HG03135 (cell line): ENCODE results near the gene PODXL2.
"Not testable (repeated sequence)": the region's sequence is repeated elsewhere in the genome, so short reads cannot be mapped to it uniquely, and the experiment has no call there.

Experiments used
- ATAC-seq: cut with Tn5 transposase; IDR thresholded peaks from one replicate; pipeline ENCODE4 v1.9.1; 2021; ENCODE audit warnings: mild to moderate bottlenecking, moderate library complexity; ENCODE audit not compliant: unreplicated experiment

PODXL2 gene

DNA sequence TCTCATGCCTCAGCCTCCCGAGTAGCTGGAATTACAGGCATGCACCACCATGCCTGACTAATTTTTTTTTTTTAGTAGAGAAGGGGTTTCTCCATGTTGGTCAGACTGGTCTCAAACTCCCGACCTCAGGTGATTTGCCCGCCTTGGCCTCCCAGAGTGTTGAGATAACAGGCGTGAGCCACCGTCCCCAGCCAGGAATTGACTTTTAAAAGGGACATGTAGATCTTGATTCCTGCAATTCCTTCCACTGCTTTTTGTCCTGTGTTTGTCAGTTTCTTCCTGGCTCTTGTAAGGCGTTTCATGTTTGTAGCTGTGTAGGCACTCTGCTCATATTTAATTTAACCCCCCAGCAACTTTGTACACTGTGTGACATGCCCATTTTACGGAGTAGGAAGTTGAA lies 23.4 kb upstream of the PODXL2 start:
- not testable (repeated sequence) for ATAC-seq

DNA sequence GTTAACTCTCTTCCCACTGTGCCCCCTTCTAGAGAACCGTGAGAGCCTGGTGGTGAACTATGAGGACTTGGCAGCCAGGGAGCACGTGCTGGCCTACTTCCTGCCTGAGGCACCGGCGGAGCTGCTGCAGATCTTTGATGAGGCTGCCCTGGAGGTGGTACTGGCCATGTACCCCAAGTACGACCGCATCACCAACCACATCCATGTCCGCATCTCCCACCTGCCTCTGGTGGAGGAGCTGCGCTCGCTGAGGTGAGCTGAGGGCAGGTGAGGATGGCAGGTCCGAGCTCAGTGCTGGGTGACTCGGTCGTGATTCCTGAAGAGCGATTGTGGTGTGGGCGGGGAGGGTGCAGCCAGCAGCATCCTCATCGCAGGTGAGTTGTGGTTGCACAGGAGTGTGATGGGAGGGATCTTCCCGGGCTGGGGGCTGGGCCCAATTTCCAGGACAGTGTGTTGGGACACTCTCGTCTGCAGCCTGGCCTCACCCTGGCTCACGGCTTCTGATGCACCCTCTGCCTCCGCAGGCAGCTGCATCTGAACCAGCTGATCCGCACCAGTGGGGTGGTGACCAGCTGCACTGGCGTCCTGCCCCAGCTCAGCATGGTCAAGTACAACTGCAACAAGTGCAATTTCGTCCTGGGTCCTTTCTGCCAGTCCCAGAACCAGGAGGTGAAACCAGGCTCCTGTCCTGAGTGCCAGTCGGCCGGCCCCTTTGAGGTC lies 22.7 kb upstream of the PODXL2 start:
- no peak for ATAC-seq

DNA sequence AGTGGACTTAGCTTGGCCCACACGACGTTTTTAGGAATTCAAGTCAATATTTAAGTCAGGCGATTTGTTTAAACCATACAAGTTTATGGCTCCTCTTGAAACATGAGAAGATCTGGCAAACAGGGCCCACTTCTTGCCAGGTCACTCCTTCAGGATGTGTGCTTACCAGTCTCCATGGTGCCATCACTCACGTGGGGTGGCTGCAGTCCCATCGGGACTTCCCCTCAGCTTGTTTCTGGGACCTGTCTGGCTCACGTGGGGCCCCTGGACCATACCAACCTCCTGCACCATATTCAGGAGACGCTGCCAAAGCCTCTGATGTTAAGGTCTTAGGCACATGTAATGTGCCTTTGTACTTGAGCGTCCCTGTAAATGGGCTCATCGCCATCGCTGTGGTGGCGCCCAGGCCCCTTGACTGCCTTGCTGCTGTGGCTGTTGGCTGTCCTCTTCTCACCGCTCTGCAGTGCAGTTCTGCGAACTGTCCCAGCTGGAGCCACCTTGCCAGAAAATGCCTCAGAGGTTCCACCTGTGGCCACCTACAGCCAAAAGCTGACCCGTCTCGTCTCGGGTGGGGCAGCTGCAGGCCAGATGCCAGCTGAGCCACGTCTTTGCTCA lies 21.9 kb upstream of the PODXL2 start:
- no peak for ATAC-seq

DNA sequence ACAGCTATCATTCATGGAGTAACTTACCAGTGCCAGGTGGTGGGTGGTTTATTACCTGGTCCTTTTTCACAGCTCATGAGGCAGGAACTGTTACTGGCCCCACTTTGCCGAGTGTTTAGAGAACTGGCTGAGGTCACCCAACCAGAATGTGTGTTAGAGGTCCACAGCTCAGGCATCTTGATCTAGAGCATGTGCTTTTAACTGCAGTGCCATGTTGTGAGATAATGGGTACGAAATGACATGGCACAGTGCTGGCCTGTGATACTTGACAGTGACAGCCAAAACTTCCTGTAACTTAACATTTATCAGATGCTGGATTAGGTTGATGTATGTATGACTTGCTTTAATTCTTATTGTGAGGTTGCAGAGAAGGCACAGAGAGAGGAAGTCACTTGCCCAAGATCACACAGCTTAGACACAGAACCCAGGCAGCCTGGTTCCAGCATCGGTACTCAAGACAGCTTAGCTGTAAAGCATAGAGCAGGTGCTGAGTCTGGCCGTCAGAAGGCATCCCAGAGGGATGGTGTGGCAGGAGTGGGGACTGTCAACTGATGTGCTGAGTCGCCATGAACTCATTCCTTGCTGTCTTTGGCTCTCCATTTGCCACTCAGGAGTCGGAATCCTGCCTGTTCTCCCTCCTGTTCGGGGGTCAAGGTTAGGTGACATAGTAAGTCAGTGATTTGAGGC lies 21.2 kb upstream of the PODXL2 start:
- no peak for ATAC-seq

DNA sequence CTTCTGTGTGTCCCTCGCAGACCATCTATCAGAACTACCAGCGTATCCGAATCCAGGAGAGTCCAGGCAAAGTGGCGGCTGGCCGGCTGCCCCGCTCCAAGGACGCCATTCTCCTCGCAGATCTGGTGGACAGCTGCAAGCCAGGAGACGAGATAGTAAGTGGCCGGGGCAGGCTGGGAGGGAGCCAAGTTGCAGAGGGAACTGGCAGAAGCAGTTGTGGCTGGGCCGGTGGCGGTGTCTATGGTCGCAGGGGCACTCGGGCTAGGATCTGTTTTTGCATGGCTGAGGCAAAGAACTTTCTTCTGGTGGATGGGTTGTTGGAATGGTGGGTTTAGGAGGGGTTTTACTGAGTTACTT lies 20.6 kb upstream of the PODXL2 start:
- ATAC-seq: no peak

DNA sequence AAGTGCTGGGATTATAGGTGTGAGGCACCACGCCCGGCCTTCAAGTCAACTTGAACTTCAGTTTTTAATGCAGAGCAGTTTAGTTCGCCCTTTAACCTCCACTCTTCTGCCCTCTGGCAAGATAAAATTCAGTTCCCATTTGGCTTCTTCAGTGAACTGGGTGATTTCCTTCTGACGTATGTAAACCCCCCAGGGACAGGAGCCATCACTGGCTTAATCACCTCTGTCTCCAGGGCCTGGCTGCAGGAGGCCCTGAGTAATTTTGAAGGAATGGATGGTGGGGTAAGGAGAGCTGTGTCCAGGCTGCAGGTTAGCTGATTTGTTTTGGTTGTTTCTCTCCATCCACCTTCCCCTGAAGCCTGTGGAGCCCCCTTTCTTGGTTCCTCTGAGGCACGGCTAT lies 18.9 kb upstream of the PODXL2 start:
- no peak for ATAC-seq

DNA sequence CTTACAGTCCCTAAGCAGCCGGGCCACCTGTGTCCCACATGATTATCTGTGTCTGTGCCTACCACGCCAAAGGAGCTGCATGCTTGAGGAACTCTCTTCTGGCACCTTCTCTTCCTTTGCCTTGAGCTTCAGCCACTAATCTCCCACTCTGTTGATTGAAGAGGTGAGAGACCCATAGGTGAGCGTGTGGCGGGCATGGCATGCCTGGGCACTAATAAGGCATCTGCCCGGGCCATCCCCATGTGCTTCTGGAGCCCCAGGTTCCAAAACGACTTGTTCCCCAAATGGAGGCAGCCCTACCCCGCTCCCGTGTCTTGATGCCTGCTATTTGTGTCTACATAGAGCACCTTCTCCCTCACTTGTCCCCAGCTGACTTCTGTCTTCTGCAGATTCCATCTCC lies 17.7 kb upstream of the PODXL2 start:
- no peak for ATAC-seq

DNA sequence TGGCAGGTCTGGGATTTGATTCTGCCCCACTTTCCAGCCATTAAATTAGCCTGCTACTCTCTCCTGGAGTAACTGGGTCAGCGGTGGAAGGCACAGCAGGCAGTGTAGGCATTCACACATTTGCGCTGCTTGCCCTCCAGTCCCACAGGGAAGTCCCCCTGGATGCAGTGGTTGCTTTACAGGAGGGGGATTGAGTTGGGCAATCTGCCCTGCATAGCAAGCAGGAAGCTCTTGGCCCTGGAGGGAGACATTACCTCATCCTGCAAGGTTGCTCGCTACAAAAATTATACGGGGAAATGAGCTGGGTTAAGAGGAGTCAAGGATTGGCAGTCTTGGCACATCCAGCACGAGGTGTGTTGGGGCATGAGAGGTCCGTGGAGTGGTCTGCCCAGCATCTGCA lies 16.0 kb upstream of the PODXL2 start:
- no peak for ATAC-seq

DNA sequence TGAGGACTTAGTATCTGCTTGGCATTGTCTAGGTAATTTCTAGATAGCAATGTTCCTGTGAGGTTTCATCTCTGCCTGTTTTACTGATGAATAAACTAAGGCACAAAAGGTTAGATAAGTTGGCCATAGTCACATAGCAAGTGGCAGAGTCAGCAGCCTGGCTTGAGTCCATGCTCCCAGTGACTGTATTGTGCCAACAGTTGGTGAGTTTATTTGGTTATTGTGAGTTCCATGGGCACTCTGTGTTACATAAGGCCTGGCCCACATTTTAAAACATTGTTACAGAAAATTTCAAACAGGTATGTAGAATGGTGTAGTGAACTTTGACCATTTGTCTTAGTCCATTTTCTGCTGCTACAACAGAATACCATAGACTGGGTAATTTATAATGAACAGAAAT lies 15.6 kb upstream of the PODXL2 start:
- no peak for ATAC-seq

DNA sequence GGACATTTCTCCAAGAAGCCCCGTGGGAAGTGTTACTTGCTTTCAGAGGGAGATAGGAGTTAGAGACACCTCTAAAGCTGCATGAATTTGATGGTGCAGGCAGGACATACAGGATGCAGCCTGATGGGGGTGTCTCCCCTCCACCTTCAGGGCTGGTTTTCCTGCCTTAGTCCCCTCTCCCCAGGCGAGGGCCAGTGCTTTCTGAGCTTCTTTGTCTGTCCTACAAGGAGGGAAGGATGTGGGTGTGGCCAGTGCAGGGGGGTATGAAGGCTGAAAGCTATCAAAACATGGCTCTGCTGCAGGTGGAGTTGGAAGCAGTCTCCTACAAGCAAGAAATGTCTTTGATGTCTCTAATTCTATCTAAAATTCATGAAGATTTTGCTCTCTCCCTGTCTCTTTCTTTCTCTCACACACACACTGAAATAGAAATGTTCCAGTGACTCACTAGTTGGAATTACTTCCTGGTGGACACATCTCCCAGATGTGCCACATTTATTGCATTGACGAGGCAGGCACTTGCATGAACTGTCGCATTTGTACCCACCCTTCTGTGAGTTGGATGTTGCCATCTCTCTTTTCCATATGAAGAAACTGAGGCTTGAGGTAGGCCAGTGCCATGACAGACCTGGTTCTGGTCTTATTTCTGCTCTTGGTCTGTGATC lies 13.9 kb upstream of the PODXL2 start:
- ATAC-seq: no peak

DNA sequence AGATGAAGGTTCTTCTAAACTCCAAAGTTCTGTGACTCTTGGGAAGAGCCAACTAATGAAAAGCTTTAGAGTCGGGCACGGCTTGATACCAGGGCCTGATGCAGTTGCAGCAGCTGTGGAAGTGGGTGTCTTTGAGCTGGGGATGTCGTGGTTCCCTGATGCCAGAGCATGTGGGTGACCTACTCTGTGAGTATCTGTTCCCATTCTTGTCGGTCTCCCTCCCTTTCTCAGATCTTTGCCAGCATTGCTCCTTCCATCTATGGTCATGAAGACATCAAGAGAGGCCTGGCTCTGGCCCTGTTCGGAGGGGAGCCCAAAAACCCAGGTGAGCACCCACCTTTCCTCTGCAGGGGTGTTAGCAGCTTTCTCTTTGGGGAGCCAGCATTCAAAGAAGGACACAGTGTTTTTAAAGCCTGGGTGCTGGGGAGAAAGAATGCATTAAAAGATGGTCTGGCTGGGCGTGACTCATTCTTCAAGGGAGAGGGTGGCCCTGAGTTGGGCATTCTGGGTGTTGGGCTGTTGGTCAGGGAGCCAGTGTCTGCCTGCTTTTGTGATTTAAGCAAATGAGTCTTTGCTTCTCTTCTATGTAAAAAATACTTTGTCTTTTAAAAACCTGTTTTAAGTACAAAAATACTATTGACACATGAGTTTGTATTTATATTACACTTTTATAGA lies 13.2 kb upstream of the PODXL2 start:
- ATAC-seq: no peak

DNA sequence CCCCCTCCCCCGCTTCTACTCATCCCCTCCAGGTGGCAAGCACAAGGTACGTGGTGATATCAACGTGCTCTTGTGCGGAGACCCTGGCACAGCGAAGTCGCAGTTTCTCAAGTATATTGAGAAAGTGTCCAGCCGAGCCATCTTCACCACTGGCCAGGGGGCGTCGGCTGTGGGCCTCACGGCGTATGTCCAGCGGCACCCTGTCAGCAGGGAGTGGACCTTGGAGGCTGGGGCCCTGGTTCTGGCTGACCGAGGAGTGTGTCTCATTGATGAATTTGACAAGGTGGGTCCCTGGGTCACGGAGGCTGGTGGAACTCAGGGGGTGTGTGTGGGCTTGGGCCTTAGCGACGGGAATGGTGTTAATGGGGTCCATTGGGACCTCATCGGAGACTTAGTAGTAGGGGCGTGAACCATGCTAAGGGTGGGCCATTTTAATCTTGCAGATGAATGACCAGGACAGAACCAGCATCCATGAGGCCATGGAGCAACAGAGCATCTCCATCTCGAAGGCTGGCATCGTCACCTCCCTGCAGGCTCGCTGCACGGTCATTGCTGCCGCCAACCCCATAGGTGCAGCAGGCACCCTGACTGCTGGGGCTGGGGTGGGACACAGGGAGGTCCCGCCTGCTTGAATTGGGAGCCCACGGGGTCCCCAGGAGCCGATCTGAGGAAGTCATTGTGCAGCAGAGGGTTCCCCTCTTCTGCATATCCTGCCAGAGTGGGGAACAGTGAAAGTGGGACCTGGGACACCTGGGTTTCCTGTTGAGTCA lies 12.0 kb upstream of the PODXL2 start:
- ATAC-seq: no peak

DNA sequence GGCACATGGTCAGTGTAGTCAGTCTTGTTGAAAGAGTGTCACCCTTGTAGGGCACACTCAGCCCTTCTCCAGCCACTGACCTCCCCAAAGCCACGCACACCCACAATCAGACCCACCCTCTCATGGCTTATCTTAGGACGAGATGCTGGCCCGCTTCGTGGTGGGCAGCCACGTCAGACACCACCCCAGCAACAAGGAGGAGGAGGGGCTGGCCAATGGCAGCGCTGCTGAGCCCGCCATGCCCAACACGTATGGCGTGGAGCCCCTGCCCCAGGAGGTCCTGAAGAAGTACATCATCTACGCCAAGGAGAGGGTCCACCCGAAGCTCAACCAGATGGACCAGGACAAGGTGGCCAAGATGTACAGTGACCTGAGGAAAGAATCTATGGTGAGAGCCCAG lies 10.1 kb upstream of the PODXL2 start:
- no peak for ATAC-seq

DNA sequence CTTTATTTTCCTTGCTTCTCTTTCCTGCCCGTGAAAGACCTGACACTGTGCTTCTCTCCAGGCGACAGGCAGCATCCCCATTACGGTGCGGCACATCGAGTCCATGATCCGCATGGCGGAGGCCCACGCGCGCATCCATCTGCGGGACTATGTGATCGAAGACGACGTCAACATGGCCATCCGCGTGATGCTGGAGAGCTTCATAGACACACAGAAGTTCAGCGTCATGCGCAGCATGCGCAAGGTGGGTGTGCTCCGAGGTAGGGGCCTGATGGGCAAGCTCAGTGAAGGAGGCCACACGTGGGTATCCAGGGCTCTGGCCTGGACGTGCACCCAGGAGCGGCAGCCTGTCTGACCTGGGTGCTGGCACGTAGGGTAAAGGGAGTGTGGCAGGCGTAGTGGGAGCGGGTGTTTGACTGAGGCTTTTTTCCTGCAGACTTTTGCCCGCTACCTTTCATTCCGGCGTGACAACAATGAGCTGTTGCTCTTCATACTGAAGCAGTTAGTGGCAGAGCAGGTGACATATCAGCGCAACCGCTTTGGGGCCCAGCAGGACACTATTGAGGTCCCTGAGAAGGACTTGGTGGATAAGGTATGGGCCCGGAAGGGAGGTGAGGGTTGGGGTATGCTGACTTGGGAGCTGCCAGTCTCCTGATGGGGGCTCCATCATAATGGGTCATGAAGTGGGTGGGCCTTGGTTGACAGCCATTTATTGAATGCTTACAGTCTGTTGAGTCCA lies 8.2 kb upstream of the PODXL2 start:
- no peak for ATAC-seq

DNA sequence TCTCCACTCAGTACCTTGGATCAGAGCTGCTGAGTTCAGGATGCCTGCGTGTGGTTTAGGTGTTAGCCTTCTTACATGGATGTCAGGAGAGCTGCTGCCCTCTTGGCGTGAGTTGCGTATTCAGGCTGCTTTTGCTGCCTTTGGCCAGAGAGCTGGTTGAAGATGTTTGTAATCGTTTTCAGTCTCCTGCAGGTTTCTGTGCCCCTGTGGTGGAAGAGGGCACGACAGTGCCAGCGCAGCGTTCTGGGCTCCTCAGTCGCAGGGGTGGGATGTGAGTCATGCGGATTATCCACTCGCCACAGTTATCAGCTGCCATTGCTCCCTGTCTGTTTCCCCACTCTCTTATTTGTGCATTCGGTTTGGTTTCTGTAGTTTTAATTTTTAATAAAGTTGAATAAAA lies 7.0 kb upstream of the PODXL2 start:
- no peak for ATAC-seq

DNA sequence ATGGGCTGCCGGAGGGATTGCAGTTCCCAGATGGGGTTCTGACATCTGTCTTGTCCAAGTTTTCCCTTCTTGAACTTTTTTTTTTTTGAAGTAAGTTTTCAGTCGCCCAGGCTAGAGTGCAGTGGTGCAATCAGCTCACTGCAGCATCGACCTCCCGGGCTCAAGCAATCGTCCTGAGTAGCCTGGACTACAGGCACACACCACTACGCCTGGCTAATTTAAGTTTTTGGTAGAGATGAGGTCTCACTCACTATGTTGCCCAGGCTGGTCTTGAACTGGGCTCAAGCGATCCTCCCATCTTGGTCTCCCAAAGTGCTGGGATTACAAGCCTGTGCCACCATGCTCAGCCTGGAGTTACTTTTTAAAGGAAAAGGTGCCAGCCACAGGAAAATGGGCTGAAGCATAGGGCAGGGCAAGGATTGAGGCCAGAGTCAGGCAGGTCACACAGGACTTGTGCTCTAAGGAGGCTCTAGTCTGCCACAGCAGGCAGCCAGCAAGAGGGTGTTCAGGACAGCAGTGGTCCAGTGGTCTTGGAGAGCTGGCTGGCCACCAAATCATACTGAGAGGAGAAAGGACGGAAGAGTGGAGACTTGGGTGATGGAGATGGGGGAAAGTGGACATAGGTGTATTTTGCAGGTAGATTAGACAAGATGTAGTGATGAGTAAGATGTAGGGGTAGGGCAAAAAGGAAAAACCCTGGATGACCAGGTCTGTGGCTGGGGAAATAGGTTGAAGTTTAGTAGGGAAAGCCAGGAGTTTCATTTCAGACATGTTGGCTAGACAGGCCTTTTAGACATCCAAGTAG lies 6.0 kb upstream of the PODXL2 start:
- no peak for ATAC-seq

DNA sequence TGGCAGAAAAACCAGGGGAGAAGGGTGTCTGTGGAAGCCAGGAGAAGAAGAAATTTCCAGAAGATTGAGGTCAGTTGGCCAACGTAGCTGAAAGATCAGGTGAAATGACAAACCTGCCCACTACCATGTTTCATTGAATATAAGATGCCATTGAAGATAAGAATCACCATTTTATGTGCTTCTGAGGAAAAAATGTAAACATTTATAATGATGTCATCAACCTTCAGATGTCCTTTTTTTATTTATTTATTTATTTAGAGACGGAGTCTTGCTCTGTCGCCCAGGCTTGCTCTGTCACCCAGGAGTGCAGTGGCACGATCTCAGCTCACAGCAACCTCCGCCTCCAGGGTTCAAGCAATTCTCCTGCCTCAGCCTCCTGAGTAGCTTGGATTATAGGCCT lies 4.9 kb upstream of the PODXL2 start:
- ATAC-seq: no peak

DNA sequence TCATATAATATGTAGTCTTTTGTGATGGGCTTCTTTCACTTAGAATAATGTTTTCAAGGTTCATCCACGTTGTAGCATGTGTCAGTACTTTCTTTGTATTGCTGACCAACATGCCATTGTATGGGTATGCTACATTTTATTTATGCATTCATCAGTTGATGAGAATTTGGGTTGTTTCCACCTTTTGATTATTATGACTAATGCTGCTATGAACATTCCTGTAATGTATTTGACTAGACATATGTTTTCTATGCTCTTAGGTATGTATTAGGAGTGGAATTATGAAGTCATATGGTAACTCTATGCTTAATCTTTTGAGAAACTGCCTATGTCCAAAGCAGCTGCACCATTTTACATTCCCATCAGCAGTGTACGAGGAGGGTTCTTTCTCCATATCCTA lies 3.2 kb upstream of the PODXL2 start:
- no peak for ATAC-seq

DNA sequence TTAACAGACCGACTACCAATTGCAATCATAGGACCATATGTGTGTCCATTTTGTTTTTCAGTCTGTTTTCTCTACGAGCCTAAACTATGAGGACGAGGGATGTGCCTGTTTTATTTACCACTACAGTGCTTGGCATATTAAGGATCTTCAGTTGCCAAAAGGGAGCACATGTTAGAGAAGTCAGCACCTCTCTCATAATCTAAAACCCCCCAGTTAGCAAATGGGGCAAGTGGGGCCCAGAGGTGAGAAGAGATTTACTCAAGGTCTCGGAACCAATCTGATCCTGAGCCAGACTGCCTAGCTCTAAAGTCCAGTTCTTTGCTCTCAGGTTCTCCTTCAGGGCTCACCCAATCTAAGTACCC lies 578 bp upstream of the PODXL2 start:
- ATAC-seq: no peak
